PC-9 (cell line): ENCODE data around the gene AZU1.

Experiments
- CTCF ChIP-seq: fragments of 200-600 bp; sonication (generic); conservative IDR thresholded peaks from 2 replicates; pipeline ENCODE4 v1.6.1; 2017; ENCODE audit warnings: mixed run types, antibody characterized with exemption, mild to moderate bottlenecking, moderate library complexity
- EZH2 ChIP-seq: fragments of 200-600 bp; sonication (generic); IDR thresholded peaks from 2 replicates; pipeline ENCODE4 v1.8.0; 2017; ENCODE audit warnings: antibody characterized with exemption, low read depth

- TF ChIP-seq CTCF (no peak), EZH2 (no peak)
Observed at GRCh38 chr19:863315-863620, 35.6 kb downstream of the AZU1 start.
